GM12878 (cell line): ENCODE results near the gene CD79A. TPM values are rescaled to one million over a fixed set of nuclear protein-coding genes. Genes with fewer than 3 reads are reported as not detected.

ENCODE experiments used
- ATAC-seq: fragments of 200-7000 bp; cut with Tn5 transposase; 3 replicates; pipeline ENCODE4 v1.9.1; 2020; ENCODE audit warnings: mild to moderate bottlenecking, moderate library complexity
- BruUV-seq: library from RNA; stranded (reverse); fragments of 400-500 nt; replicated peaks from 2 replicates; lab custom pipeline; 2021; lab: Mats Ljungman, UMichigan
- CTCF ChIA-PET: fragments of 300-600 bp; sonication (Branson Sonifier 250); formaldehyde crosslinking; extraction: SDS; loops from one replicate; lab custom pipeline; 2021; ENCODE audit warnings: inconsistent platforms; lab: Yijun Ruan, JAX
- POLR2A ChIA-PET: fragments of 350-600 bp; formaldehyde crosslinking; extraction: SDS; loops from one replicate; lab custom pipeline; 2021; ENCODE audit warnings: inconsistent platforms; lab: Charles Lee
- RAD21 ChIA-PET: fragments of 300-600 bp; sonication (Branson Sonifier 250); formaldehyde crosslinking; loops from one replicate; lab custom pipeline; 2023; ENCODE audit warnings: antibody characterized with exemption; ENCODE audit not compliant: unreplicated experiment; lab: Charles Lee
- SMC1A ChIA-PET: fragments of 300-600 bp; sonication (Branson Sonifier 250); formaldehyde crosslinking; loops from one replicate; lab custom pipeline; 2023; ENCODE audit not compliant: unreplicated experiment, uncharacterized antibody; lab: Charles Lee
- DNase-seq: peaks from one replicate; pipeline ENCODE4 v3.0.0-alpha.2; 2011; ENCODE audit warnings: low read depth, low spot score
- FAIRE-seq: peaks from 3 replicates; lab custom pipeline; 2011; peaks lifted over from hg19 to GRCh38; lab: Jason Lieb, UNC
- H2AFZ ChIP-seq: 2 replicates; pipeline ENCODE4 v1.6.0; 2011; ENCODE audit warnings: low read depth, low read length, control low read depth; ENCODE audit not compliant: control insufficient read depth
- H3K27ac ChIP-seq: 2 replicates; pipeline ENCODE4 v1.5.1; 2011; ENCODE audit warnings: control low read depth; ENCODE audit not compliant: control insufficient read depth, insufficient read depth
- H3K27me3 ChIP-seq, 2 experiments: replicated peaks in 1 of 2; 2 replicates each; pipeline versions ENCODE4 v1.6.0 to v1.6.1; 2011; ENCODE audit warnings: low read length in 1 of 2; ENCODE audit not compliant: control insufficient read depth in 2 of 2, insufficient read depth in 2 of 2
- H3K36me3 ChIP-seq, 2 experiments: 2 replicates each; pipeline ENCODE4 v1.5.1; 2011; ENCODE audit warnings: low read length in 1 of 2; ENCODE audit not compliant: control insufficient read depth in 2 of 2, insufficient read depth in 2 of 2
- H3K4me1 ChIP-seq: 2 replicates; pipeline ENCODE4 v1.6.1; 2011; ENCODE audit warnings: mild to moderate bottlenecking, low read length, moderate library complexity, mixed read lengths; ENCODE audit not compliant: control insufficient read depth, insufficient read depth
- H3K4me2 ChIP-seq: 2 replicates; pipeline ENCODE4 v1.6.0; 2011; ENCODE audit warnings: control low read depth; ENCODE audit not compliant: control insufficient read depth, insufficient read depth
- H3K4me3 ChIP-seq: fragments of 200-600 bp; sonication (generic); 2 replicates; pipeline ENCODE4 v1.5.1; 2016
- H3K79me2 ChIP-seq: 2 replicates; pipeline ENCODE4 v1.6.0; 2011; ENCODE audit warnings: low read length; ENCODE audit not compliant: control insufficient read depth, insufficient read depth
- H3K9ac ChIP-seq: 2 replicates; pipeline ENCODE4 v1.8.0; 2011; ENCODE audit warnings: low read length, control low read depth, mixed read lengths; ENCODE audit not compliant: control insufficient read depth, insufficient read depth
- H3K9me3 ChIP-seq: replicated peaks from 3 replicates; pipeline ENCODE4 v1.5.1; 2011; ENCODE audit warnings: mild to moderate bottlenecking, low read length; ENCODE audit not compliant: control insufficient read depth, insufficient read depth
- H4K20me1 ChIP-seq: 2 replicates; pipeline ENCODE4 v1.6.0; 2011; ENCODE audit not compliant: control insufficient read depth, insufficient read depth
- BCL3 ChIP-seq: IDR thresholded peaks from 2 replicates; pipeline ENCODE4 v1.6.1; 2011; ENCODE audit warnings: borderline replicate concordance, low read depth, mild to moderate bottlenecking, moderate library complexity, low read length; ENCODE audit not compliant: insufficient read depth, poor library complexity, severe bottlenecking
- CHD4 ChIP-seq: fragments of 200-600 bp; sonication (generic); IDR thresholded peaks from 2 replicates; pipeline ENCODE4 v1.6.1; 2016; ENCODE audit warnings: mild to moderate bottlenecking
- E4F1 ChIP-seq: fragments of 450-650 bp; IDR thresholded peaks from 2 replicates; pipeline ENCODE4 v1.6.1; 2018; ENCODE audit warnings: borderline replicate concordance, mild to moderate bottlenecking; ENCODE audit not compliant: partially characterized antibody
- IKZF1 ChIP-seq: fragments of 450-650 bp; conservative IDR thresholded peaks from 2 replicates; pipeline ENCODE4 v1.6.1; 2017; ENCODE audit warnings: antibody characterized with exemption, mild to moderate bottlenecking
- IRF5 ChIP-seq: fragments of 450-650 bp; IDR thresholded peaks from 2 replicates; pipeline ENCODE4 v1.6.1; 2017; ENCODE audit warnings: borderline replicate concordance
- PAX5 ChIP-seq: IDR thresholded peaks from 2 replicates; pipeline ENCODE4 v1.6.1; 2011; ENCODE audit warnings: low read depth, low read length, borderline replicate concordance
- POLR2AphosphoS5 ChIP-seq: IDR thresholded peaks from 2 replicates; pipeline ENCODE4 v1.6.1; 2011; ENCODE audit warnings: mild to moderate bottlenecking, low read length, inconsistent platforms
- RUNX3 ChIP-seq: IDR thresholded peaks from 2 replicates; pipeline ENCODE4 v1.6.1; 2012; ENCODE audit warnings: low read length, inconsistent platforms
- SUPT20H ChIP-seq: IDR thresholded peaks from 2 replicates; pipeline ENCODE4 v1.6.1; 2011; ENCODE audit warnings: low read depth, mild to moderate bottlenecking, low read length, moderate library complexity, borderline replicate concordance; ENCODE audit not compliant: control insufficient read depth
- SUZ12 ChIP-seq: fragments of 200-600 bp; sonication (generic); IDR thresholded peaks from one replicate; pipeline ENCODE4 v1.6.1; 2018; ENCODE audit warnings: antibody characterized with exemption, mild to moderate bottlenecking; ENCODE audit not compliant: unreplicated experiment
- ZBTB11 ChIP-seq: fragments of 450-650 bp; formaldehyde crosslinking; IDR thresholded peaks from 2 replicates; pipeline ENCODE4 v1.5.0; 2022; ENCODE audit warnings: mild to moderate bottlenecking, missing genetic modification characterization
- ZNF384 ChIP-seq: IDR thresholded peaks from 2 replicates; pipeline ENCODE4 v1.6.1; 2012; ENCODE audit warnings: low read depth, mild to moderate bottlenecking, low read length, improper control_type of control experiment, borderline replicate concordance
- WGBS: methylation state at CpG from one replicate; pipeline ENCODE4 v1.1.6; 2016; ENCODE audit warnings: low lambda C conversion rate; ENCODE audit not compliant: insufficient replicate concordance, insufficient coverage; ENCODE audit errors: missing lambda C conversion rate; 5-methylcytosine and 5-hydroxymethylcytosine counted together
- in situ Hi-C: fragments of 300-500 bp; cut with MboI; formaldehyde crosslinking; loops from 9 replicates; pipeline ENCODE4 v1.14.3; 2018; ENCODE audit warnings: mixed read lengths
- intact Hi-C: fragments of 100-400 bp; cut with micrococcal nuclease; formaldehyde crosslinking; loops from one replicate; pipeline ENCODE4 v1.14.2; 2022; ENCODE audit not compliant: unreplicated experiment
- polyA plus RNA-seq, 11 experiments: library from polyadenylated mRNA; depleted of rRNA in 4 of 11; unstranded in 6 of 11; stranded (reverse) in 5 of 11; fragments of >200 nt; fragmentation: Nextera tagmentation in 4 of 11; fragmentation: Illumina TruSeq in 1 of 11; extraction: Ambion mirVana in 4 of 11; extraction: Trizol in 1 of 11; gene quantifications; 1 replicate in 1 of 11; 2 replicates in 10 of 11; pipeline versions ENCODE4 v1.2.1 to v1.2.3, GENCODE V29; 2011 to 2016; ENCODE audit warnings: inconsistent platforms in 2 of 11, missing spikeins in 2 of 11, low read depth in 1 of 11
- total RNA-seq, 4 experiments: library from RNA; depleted of rRNA in 3 of 4; stranded (reverse); fragments of >200 nt in 3 of 4; fragmentation: Illumina TruSeq in 1 of 4; extraction: Trizol in 1 of 4; gene quantifications; 2 replicates each; pipeline versions ENCODE4 v1.2.1 to v1.2.3, GENCODE V29; 2013 to 2021

Gene CD79A
- total and polyA plus RNA-seq, 10 of the 15 experiments (the other 5 are each of a cell fraction or from before 2014, with no cell fraction given) = 38.8 to 414 (median 282) TPM

GRCh38 chr19:41911889-41912731 lies 35.0 kb downstream of the CD79A start:
- 19% methylated on average over 29 of the region's 29 CpGs for WGBS
- in situ Hi-C loops = no loop called here
- Histone ChIP-seq H4K20me1 (peaks cover 6% of the 10 kb centered on the region; the same call in 1 of the 2 replicates), H3K79me2 (no peaks in the 10 kb centered on the region), H3K9ac (no peak overlapping the region), H3K4me3 (no peak overlapping the region), H2AFZ (no peak overlapping the region), H3K4me1 (no peaks in the 10 kb centered on the region), H3K27ac (no peak overlapping the region), H3K9me3 (no peaks in the 10 kb centered on the region), H3K36me3 (peaks cover 0 to 2% of the 10 kb centered on the region in 2 experiments; a peak in 3 of 4 replicates), H3K4me2 (no peak overlapping the region), H3K27me3 (peaks cover 3 to 4% of the 10 kb centered on the region in 2 experiments; a peak in 3 of 4 replicates)
- intact Hi-C loops = no loop called here
- SMC1A ChIA-PET = no interaction called here
- BruUV-seq = no TSS peak
- no peak for DNase-seq
- no peak for FAIRE-seq
- ATAC-seq = peak; percentile 6
- RAD21 ChIA-PET = no interaction called here
- CTCF ChIA-PET = no interaction called here
- POLR2A ChIA-PET = no interaction called here
- no peak for TF ChIP-seq PAX5
- TF ChIP-seq CHD4 = no peak
- TF ChIP-seq IKZF1 = no peak
- peak; percentile 69 for TF ChIP-seq SUZ12
- TF ChIP-seq RUNX3 = peak; percentile 36
- no peak for TF ChIP-seq E4F1
- no peak for TF ChIP-seq IRF5
- no peak for TF ChIP-seq ZNF384
- no peak for TF ChIP-seq SUPT20H
- peak; percentile 8 for TF ChIP-seq BCL3
- peak; percentile 43; the same call in 1 of the 2 replicates for TF ChIP-seq POLR2AphosphoS5
- TF ChIP-seq ZBTB11 = no peak
